HepG2 (cell line): ENCODE measurements around the gene SYCE3. TPM values are rescaled to one million over a fixed set of nuclear protein-coding genes. Genes with fewer than 3 reads are reported as not detected.

Experiments used
- GLI4 ChIP-seq: sonication (generic); formaldehyde crosslinking; IDR thresholded peaks from 2 replicates; pipeline ENCODE4 v1.5.1; 2020; ENCODE audit warnings: missing genetic modification reagents, mild to moderate bottlenecking, moderate library complexity, borderline replicate concordance
- KAT7 ChIP-seq: IDR thresholded peaks from 2 replicates; pipeline ENCODE4 v1.6.1; 2018; ENCODE audit warnings: borderline replicate concordance, missing compliant biosample characterization
- MAFF ChIP-seq: IDR thresholded peaks from 2 replicates; pipeline ENCODE4 v1.6.1; 2011; ENCODE audit warnings: low read depth, low read length, improper control_type of control experiment
- PCBP2 ChIP-seq: fragments of 200-400 bp; formaldehyde crosslinking; optimal IDR thresholded peaks from 2 replicates; pipeline ENCODE3; 2018; ENCODE audit warnings: low read length, low read depth; ENCODE audit not compliant: poor library complexity, severe bottlenecking
- XBP1 ChIP-seq: sonication (generic); formaldehyde crosslinking; IDR thresholded peaks from 2 replicates; pipeline ENCODE4 v1.5.0; 2020; ENCODE audit warnings: missing genetic modification reagents
- XRCC5 ChIP-seq: fragments of 200-400 bp; formaldehyde crosslinking; optimal IDR thresholded peaks from 2 replicates; pipeline ENCODE3; 2017; ENCODE audit warnings: mild to moderate bottlenecking, low read length
- ZMYM4 ChIP-seq: sonication (generic); formaldehyde crosslinking; IDR thresholded peaks from 2 replicates; pipeline ENCODE4 v1.8.1; 2023; ENCODE audit warnings: mild to moderate bottlenecking, missing genetic modification reagents
- ZNF264 ChIP-seq: sonication (generic); formaldehyde crosslinking; IDR thresholded peaks from 2 replicates; pipeline ENCODE4 v1.4.0; 2020; ENCODE audit warnings: missing genetic modification reagents
- ZNF329 ChIP-seq: sonication (generic); formaldehyde crosslinking; IDR thresholded peaks from 2 replicates; pipeline ENCODE4 v1.9.0; 2021; ENCODE audit warnings: low read depth, mild to moderate bottlenecking, missing genetic modification reagents
- ZNF678 ChIP-seq: sonication (generic); formaldehyde crosslinking; IDR thresholded peaks from 2 replicates; pipeline ENCODE4 v1.4.0; 2020; ENCODE audit warnings: mild to moderate bottlenecking, missing genetic modification reagents
- ZNF780A ChIP-seq: sonication (generic); formaldehyde crosslinking; IDR thresholded peaks from 2 replicates; pipeline ENCODE4 v1.8.0; 2022; ENCODE audit warnings: mild to moderate bottlenecking, missing genetic modification reagents, moderate library complexity
- polyA plus RNA-seq, 8 experiments: library from polyadenylated mRNA; depleted of rRNA in 3 of 8; stranded (reverse) in 7 of 8; unstranded in 1 of 8; fragments of >200 nt; fragmentation: Illumina TruSeq in 4 of 8; extraction: Trizol in 4 of 8; gene quantifications; 2 replicates each; pipeline versions ENCODE4 v1.2.1 to v1.2.3, GENCODE V29; 2011 to 2016; ENCODE audit warnings: low read depth in 4 of 8, missing spikeins in 1 of 8, mixed read lengths in 1 of 8; ENCODE audit not compliant: insufficient read depth in 1 of 8
- total RNA-seq, 5 experiments: library from RNA; depleted of rRNA; stranded (reverse); fragments of >200 nt; fragmentation: Illumina TruSeq; extraction: Trizol; gene quantifications; 2 replicates each; pipeline ENCODE4 v1.2.3, GENCODE V29; 2016; ENCODE audit warnings: low read depth in 1 of 5
- TF ChIP-seq, protein P1 (sequence below): sonication (generic); formaldehyde crosslinking; IDR thresholded peaks from 2 replicates; pipeline ENCODE4 v1.4.0; 2020; ENCODE audit warnings: missing genetic modification reagents
- TF ChIP-seq, protein P2 (sequence below): sonication (generic); formaldehyde crosslinking; IDR thresholded peaks from 2 replicates; pipeline ENCODE4 v1.4.0; 2020; ENCODE audit warnings: missing genetic modification reagents
- TF ChIP-seq, protein P3 (sequence below): sonication (generic); formaldehyde crosslinking; IDR thresholded peaks from 2 replicates; pipeline ENCODE4 v1.8.0; 2022; ENCODE audit warnings: missing genetic modification reagents, low read depth, mild to moderate bottlenecking, borderline replicate concordance
- TF ChIP-seq, protein P4 (sequence below): sonication (generic); formaldehyde crosslinking; IDR thresholded peaks from 2 replicates; pipeline ENCODE4 v1.4.0; 2020; ENCODE audit warnings: mild to moderate bottlenecking, missing genetic modification reagents
- TF ChIP-seq, protein P5 (sequence below): sonication (generic); formaldehyde crosslinking; IDR thresholded peaks from 2 replicates; pipeline ENCODE4 v1.8.1; 2023; ENCODE audit warnings: mild to moderate bottlenecking, inconsistent platforms, moderate library complexity, missing genetic modification reagents, borderline replicate concordance
- TF ChIP-seq, protein P6 (sequence below): IDR thresholded peaks from 2 replicates; pipeline ENCODE4 v1.6.1; 2016; ENCODE audit warnings: low read depth, borderline replicate concordance
- TF ChIP-seq, protein P7 (sequence below): sonication (generic); formaldehyde crosslinking; conservative IDR thresholded peaks from 2 replicates; pipeline ENCODE4 v1.4.0; 2020; ENCODE audit warnings: missing genetic modification reagents

SYCE3 gene
- total and polyA plus RNA-seq, 2 of the 13 experiments (the other 11 are each of a cell fraction or from before 2014, with no cell fraction given): not detected

DNA sequence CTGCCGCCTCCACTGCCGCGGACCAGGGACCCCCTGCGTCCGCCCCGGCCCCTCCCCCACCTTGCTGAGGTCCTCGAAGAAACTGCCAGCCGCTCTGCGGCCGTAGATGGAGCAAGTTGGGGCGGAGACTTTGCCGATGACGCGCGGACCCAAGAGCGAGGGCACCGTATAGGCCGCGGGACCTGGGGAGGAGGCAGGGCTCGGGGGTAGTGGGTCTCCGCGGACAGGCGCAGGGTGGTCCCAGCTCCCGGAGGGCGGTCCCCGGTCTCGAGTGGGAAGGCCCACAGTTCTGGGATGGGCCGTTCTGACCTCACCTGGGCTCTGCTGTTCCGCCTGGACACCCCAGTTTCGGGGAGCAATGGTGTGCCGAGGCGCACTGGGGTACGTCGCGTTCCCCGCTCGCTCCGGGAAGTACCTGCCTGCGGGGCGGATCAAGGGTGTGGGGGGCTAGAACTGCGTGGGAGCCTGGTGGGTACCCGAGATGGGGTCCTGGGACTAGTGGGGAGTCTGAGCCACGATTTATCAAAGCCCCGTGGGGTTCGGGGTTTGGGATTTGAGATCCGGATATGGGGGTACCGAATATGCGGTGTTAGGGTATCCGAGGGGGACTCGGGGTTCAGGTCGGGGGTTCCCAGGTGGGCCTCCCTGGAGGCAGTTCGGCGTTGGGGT lies 31.7 kb downstream of the SYCE3 start (continued):
- TF ChIP-seq, protein P1, sequence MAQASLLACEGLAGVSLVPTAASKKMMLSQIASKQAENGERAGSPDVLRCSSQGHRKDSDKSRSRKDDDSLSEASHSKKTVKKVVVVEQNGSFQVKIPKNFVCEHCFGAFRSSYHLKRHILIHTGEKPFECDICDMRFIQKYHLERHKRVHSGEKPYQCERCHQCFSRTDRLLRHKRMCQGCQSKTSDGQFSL (CRISPR knock-in tag): no peak
- TF ChIP-seq ZNF780A (CRISPR knock-in tag) (0 out of 2 replicates have a peak, but pooled peaks have one; percentile 65), ZNF329 (CRISPR knock-in tag) (no peak), ZNF678 (CRISPR knock-in tag) (no peak), KAT7 (CRISPR knock-in tag) (no peak), ZMYM4 (0 out of 2 replicates have a peak, but pooled peaks have one; percentile 1), XRCC5 (peak; percentile 5), GLI4 (CRISPR knock-in tag) (no peak), PCBP2 (no peak), XBP1 (CRISPR knock-in tag) (no peak), MAFF (no peak), ZNF264 (CRISPR knock-in tag) (no peak; the same call in 1 of the 2 replicates)
- TF ChIP-seq, protein P2, sequence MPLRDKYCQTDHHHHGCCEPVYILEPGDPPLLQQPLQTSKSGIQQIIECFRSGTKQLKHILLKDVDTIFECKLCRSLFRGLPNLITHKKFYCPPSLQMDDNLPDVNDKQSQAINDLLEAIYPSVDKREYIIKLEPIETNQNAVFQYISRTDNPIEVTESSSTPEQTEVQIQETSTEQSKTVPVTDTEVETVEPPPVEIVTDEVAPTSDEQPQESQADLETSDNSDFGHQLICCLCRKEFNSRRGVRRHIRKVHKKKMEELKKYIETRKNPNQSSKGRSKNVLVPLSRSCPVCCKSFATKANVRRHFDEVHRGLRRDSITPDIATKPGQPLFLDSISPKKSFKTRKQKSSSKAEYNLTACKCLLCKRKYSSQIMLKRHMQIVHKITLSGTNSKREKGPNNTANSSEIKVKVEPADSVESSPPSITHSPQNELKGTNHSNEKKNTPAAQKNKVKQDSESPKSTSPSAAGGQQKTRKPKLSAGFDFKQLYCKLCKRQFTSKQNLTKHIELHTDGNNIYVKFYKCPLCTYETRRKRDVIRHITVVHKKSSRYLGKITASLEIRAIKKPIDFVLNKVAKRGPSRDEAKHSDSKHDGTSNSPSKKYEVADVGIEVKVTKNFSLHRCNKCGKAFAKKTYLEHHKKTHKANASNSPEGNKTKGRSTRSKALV (CRISPR knock-in tag): no peak
- TF ChIP-seq, protein P3, sequence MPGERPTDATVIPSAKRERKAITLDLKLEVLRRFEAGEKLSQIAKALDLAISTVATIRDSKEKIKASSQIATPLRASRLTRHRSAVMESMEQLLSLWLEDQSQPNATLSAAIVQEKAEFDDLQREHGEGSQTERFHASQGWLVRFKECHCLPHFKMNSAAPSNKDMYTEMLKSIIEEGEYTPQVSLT (CRISPR knock-in tag): no peak
- TF ChIP-seq, protein P4, sequence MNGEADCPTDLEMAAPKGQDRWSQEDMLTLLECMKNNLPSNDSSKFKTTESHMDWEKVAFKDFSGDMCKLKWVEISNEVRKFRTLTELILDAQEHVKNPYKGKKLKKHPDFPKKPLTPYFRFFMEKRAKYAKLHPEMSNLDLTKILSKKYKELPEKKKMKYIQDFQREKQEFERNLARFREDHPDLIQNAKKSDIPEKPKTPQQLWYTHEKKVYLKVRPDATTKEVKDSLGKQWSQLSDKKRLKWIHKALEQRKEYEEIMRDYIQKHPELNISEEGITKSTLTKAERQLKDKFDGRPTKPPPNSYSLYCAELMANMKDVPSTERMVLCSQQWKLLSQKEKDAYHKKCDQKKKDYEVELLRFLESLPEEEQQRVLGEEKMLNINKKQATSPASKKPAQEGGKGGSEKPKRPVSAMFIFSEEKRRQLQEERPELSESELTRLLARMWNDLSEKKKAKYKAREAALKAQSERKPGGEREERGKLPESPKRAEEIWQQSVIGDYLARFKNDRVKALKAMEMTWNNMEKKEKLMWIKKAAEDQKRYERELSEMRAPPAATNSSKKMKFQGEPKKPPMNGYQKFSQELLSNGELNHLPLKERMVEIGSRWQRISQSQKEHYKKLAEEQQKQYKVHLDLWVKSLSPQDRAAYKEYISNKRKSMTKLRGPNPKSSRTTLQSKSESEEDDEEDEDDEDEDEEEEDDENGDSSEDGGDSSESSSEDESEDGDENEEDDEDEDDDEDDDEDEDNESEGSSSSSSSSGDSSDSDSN (CRISPR knock-in tag): peak; percentile 24; the same call in 1 of the 2 replicates
- TF ChIP-seq, protein P5, sequence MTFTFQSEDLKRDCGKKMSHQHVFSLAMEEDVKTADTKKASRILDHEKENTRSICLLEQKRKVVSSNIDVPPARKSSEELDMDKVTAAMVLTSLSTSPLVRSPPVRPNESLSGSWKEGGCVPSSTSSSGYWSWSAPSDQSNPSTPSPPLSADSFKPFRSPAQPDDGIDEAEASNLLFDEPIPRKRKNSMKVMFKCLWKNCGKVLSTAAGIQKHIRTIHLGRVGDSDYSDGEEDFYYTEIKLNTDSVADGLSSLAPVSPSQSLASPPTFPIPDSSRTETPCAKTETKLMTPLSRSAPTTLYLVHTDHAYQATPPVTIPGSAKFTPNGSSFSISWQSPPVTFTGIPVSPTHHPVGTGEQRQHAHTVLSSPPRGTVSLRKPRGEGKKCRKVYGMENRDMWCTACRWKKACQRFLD (CRISPR knock-in tag): no peak; the same call in 1 of the 2 replicates
- TF ChIP-seq, protein P6, sequence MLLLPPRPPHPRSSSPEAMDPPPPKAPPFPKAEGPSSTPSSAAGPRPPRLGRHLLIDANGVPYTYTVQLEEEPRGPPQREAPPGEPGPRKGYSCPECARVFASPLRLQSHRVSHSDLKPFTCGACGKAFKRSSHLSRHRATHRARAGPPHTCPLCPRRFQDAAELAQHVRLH (CRISPR knock-in tag): no peak
- TF ChIP-seq, protein P7, sequence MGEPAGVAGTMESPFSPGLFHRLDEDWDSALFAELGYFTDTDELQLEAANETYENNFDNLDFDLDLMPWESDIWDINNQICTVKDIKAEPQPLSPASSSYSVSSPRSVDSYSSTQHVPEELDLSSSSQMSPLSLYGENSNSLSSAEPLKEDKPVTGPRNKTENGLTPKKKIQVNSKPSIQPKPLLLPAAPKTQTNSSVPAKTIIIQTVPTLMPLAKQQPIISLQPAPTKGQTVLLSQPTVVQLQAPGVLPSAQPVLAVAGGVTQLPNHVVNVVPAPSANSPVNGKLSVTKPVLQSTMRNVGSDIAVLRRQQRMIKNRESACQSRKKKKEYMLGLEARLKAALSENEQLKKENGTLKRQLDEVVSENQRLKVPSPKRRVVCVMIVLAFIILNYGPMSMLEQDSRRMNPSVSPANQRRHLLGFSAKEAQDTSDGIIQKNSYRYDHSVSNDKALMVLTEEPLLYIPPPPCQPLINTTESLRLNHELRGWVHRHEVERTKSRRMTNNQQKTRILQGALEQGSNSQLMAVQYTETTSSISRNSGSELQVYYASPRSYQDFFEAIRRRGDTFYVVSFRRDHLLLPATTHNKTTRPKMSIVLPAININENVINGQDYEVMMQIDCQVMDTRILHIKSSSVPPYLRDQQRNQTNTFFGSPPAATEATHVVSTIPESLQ (CRISPR knock-in tag): no peak
